Upper lobe of left lung (tissue), 6 donors: Measurements from ENCODE around the gene HECTD4. TPM values are rescaled to one million over a fixed set of nuclear protein-coding genes. Genes with fewer than 3 reads are reported as not detected.
A peak's percentile ranks its signal among the peaks of the same experiment; 100 is the strongest.

ENCODE experiments used
- ATAC-seq, 2 donors: fragments of 200-7000 bp; cut with Tn5 transposase; one replicate each; pipeline ENCODE4 v1.9.1; 2022; ENCODE audit warnings: mild to moderate bottlenecking in 2 of 2, moderate library complexity in 2 of 2; ENCODE audit not compliant: low FRiP score in 2 of 2
- DNase-seq, 2 donors: peaks; one replicate each; pipeline ENCODE4 v3.0.0-alpha.2; 2019 to 2020
- H3K27ac ChIP-seq, 4 donors: fragments of 200-600 bp; sonication (generic); one replicate each; pipeline ENCODE4 v1.5.1; 2016 to 2019
- H3K27me3 ChIP-seq, 4 donors: fragments of 200-600 bp; sonication (generic); one replicate each; pipeline ENCODE4 v1.5.1; 2017 to 2019
- H3K36me3 ChIP-seq, 4 donors: fragments of 200-600 bp; sonication (generic); one replicate each; pipeline ENCODE4 v1.5.1; 2016 to 2019
- H3K4me1 ChIP-seq, 4 donors: fragments of 200-600 bp; sonication (generic); one replicate each; pipeline ENCODE4 v1.5.1; 2018 to 2019
- H3K4me3 ChIP-seq, 4 donors: fragments of 200-600 bp; sonication (generic); one replicate each; pipeline ENCODE4 v1.5.1; 2017 to 2019; ENCODE audit warnings: mild to moderate bottlenecking in 2 of 4, moderate library complexity in 1 of 4
- H3K9me3 ChIP-seq, 4 donors: fragments of 200-600 bp; sonication (generic); one replicate each; pipeline ENCODE4 v1.5.1; 2018 to 2019
- EP300 ChIP-seq, 4 donors: sonication (generic); formaldehyde crosslinking; IDR thresholded peaks; one replicate each; pipeline ENCODE4 v1.5.1; 2017; ENCODE audit warnings: antibody characterized with exemption in 4 of 4, control low read depth in 2 of 4
- POLR2A ChIP-seq, 4 donors: fragments of 450-650 bp; IDR thresholded peaks; one replicate each; pipeline ENCODE4 v1.5.1; 2016 to 2017; ENCODE audit warnings: antibody characterized with exemption in 4 of 4, mild to moderate bottlenecking in 2 of 4
- POLR2AphosphoS5 ChIP-seq, 2 donors: sonication (generic); formaldehyde crosslinking; IDR thresholded peaks; one replicate each; pipeline ENCODE4 v1.5.1; 2017; ENCODE audit warnings: antibody characterized with exemption in 2 of 2
- WGBS, 2 donors: methylation state at CpG; one replicate each; pipeline ENCODE4 v1.1.5; 2017 to 2018; 5-methylcytosine and 5-hydroxymethylcytosine counted together
- total RNA-seq, 6 donors: library from RNA; depleted of rRNA in 4 of 6; stranded (reverse); fragments of >200 nt in 4 of 6; gene quantifications; one replicate each; pipeline versions ENCODE4 v1.1.0 to v1.2.1, GENCODE V29; 2016 to 2021
- TF ChIP-seq, protein P1 (sequence below), 6 experiments: fragments of 450-650 bp in 4 of 6; fragments of 200-600 bp in 2 of 6; sonication (generic) in 2 of 6; IDR thresholded peaks; one replicate each; pipeline ENCODE4 v1.5.1; 2016 to 2019; ENCODE audit warnings: antibody characterized with exemption in 6 of 6
- donor health status: DM: no; HTN: no; CAD: no; lungs with moderate emphysema.
- donor health status: DM: no; HTN: yes; CAD: no; lungs with severe emphysema.

HECTD4 gene
- total RNA-seq, 6 donors from 2014 or later: 34.1 to 196 (median 50.0) TPM

- no peak for ATAC-seq
- Histone ChIP-seq H3K4me1 (peaks cover 37 to 58% (median 52%) of the 10 kb centered on the region in 4 donors), H3K4me3 (no peak overlapping the region), H3K36me3 (peaks cover 0 to 41% (median 36%) of the 10 kb centered on the region in 4 donors), H3K27ac (no peak overlapping the region), H3K27me3 (no peaks in the 10 kb centered on the region), H3K9me3 (no peaks in the 10 kb centered on the region)
- TF ChIP-seq POLR2AphosphoS5 (IDR thresholded peaks at IDR 0.05) (no peak), POLR2A (IDR thresholded peaks at IDR 0.05) (no peak), EP300 (IDR thresholded peaks at IDR 0.05) (no peak)
- TF ChIP-seq, protein P1, sequence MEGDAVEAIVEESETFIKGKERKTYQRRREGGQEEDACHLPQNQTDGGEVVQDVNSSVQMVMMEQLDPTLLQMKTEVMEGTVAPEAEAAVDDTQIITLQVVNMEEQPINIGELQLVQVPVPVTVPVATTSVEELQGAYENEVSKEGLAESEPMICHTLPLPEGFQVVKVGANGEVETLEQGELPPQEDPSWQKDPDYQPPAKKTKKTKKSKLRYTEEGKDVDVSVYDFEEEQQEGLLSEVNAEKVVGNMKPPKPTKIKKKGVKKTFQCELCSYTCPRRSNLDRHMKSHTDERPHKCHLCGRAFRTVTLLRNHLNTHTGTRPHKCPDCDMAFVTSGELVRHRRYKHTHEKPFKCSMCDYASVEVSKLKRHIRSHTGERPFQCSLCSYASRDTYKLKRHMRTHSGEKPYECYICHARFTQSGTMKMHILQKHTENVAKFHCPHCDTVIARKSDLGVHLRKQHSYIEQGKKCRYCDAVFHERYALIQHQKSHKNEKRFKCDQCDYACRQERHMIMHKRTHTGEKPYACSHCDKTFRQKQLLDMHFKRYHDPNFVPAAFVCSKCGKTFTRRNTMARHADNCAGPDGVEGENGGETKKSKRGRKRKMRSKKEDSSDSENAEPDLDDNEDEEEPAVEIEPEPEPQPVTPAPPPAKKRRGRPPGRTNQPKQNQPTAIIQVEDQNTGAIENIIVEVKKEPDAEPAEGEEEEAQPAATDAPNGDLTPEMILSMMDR (IDR thresholded peaks at IDR 0.05): no peak
- no peak for DNase-seq
- 93 to 94% methylated on average over 5 of the region's 5 CpGs for WGBS, 2 donors
Measured at GRCh38 chr12:112133418-112133817, 248.8 kb downstream of the HECTD4 start.

GRCh38 chr12:112131686-112132085 lies 250.5 kb downstream of the HECTD4 start:
- Histone ChIP-seq H3K4me3 (no peak overlapping the region), H3K27me3 (no peaks in the 10 kb centered on the region), H3K27ac (peak overlapping the region; percentile 76 to 99 (median 80)), H3K36me3 (peaks cover 0 to 23% (median 19%) of the 10 kb centered on the region in 4 donors), H3K4me1 (peaks cover 45 to 71% (median 61%) of the 10 kb centered on the region in 4 donors), H3K9me3 (no peaks in the 10 kb centered on the region)
- WGBS, 2 donors: 60 to 62% methylated on average over 1 of the region's 1 CpG
- DNase-seq: no peak
- ATAC-seq: no peak
- TF ChIP-seq POLR2A (IDR thresholded peaks at IDR 0.05) (no peak), POLR2AphosphoS5 (IDR thresholded peaks at IDR 0.05) (no peak), EP300 (IDR thresholded peaks at IDR 0.05) (no peak)
- TF ChIP-seq, protein P1 (IDR thresholded peaks at IDR 0.05): no peak

GRCh38 chr12:112130441-112130998 lies 251.7 kb downstream of the HECTD4 start:
- peaks cover 51 to 78% (median 61%) of the 10 kb centered on the region in 4 donors for H3K4me1 ChIP-seq
- DNase-seq (no peak), ATAC-seq (peak in 1 of 2 donors; percentile 3)
- WGBS, 2 donors: 2% methylated on average over 2 of the region's 2 CpGs
- peak overlapping the region; percentile 76 to 99 (median 80) for H3K27ac ChIP-seq
- no peaks in the 10 kb centered on the region for H3K9me3 ChIP-seq
- peaks cover 0 to 12% (median 8%) of the 10 kb centered on the region in 4 donors for H3K36me3 ChIP-seq
- no peaks in the 10 kb centered on the region for H3K27me3 ChIP-seq
- H3K4me3 ChIP-seq: peak overlapping the region in 3 of 4 donors; percentile 12 to 32 (median 13)
- TF ChIP-seq POLR2AphosphoS5 (IDR thresholded peaks at IDR 0.05): no peak
- TF ChIP-seq EP300 (IDR thresholded peaks at IDR 0.05): peak in 2 of 4 donors; percentile 44 to 58

- WGBS, 2 donors: 63 to 79% methylated on average over 7 of the region's 7 CpGs
- Histone ChIP-seq H3K36me3 (no peaks in the 10 kb centered on the region), H3K9me3 (no peaks in the 10 kb centered on the region), H3K4me1 (peaks cover 56 to 74% (median 62%) of the 10 kb centered on the region in 4 donors), H3K27ac (peak overlapping the region; percentile 11 to 99 (median 92)), H3K4me3 (peak overlapping the region in 3 of 4 donors; percentile 77 to 97 (median 90)), H3K27me3 (no peaks in the 10 kb centered on the region)
- TF ChIP-seq POLR2A (IDR thresholded peaks at IDR 0.05) (no peak), POLR2AphosphoS5 (IDR thresholded peaks at IDR 0.05) (no peak), EP300 (IDR thresholded peaks at IDR 0.05) (no peak)
- TF ChIP-seq, protein P1 (IDR thresholded peaks at IDR 0.05): no peak
- peak in 1 of 2 donors; percentile 14 for DNase-seq
- ATAC-seq: no peak
Measured at GRCh38 chr12:112126911-112127310, 255.3 kb downstream of the HECTD4 start.

DNA sequence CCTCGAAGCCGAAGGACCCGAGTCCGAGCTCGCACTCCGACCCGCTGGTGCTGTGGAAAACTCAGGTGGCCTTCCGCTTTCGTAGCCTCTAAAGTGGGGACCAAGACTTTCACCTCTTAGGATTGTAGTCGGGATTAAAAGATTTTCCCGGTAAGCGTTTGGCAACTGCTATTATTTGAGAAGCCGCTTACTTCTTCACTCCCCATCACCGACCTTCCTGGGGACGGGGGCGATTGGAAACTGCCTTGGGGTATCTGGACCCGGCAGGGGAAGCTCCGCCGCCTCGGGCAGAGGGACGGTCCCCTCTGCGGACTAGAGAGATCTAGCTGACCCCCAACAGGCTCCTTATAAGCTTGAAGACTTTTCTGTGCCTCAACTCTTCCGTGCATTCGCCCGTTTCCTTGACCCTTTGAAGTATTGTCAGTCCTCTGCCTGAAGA lies 256.2 kb downstream of the HECTD4 start:
- H3K4me3 ChIP-seq: peak overlapping the region; percentile 77 to 98 (median 94)
- H3K27ac ChIP-seq: peak overlapping the region; percentile 92 to 99 (median 96)
- peaks cover 48 to 70% (median 55%) of the 10 kb centered on the region in 4 donors for H3K4me1 ChIP-seq
- ATAC-seq (no peak), DNase-seq (peak; percentile 21 to 61)
- 2% methylated on average over 21 to 25 of the region's 25 CpGs for WGBS, 2 donors
- no peaks in the 10 kb centered on the region for H3K36me3 ChIP-seq
- no peaks in the 10 kb centered on the region for H3K27me3 ChIP-seq
- TF ChIP-seq POLR2A (IDR thresholded peaks at IDR 0.05): no peak
- TF ChIP-seq, protein P1 (IDR thresholded peaks at IDR 0.05): no peak
- no peak for TF ChIP-seq EP300 (IDR thresholded peaks at IDR 0.05)
- no peak for TF ChIP-seq POLR2AphosphoS5 (IDR thresholded peaks at IDR 0.05)
- no peaks in the 10 kb centered on the region for H3K9me3 ChIP-seq
